ENCODE data around the gene ATG4B. TPM values are rescaled to one million over a fixed set of nuclear protein-coding genes. Genes with fewer than 3 reads are reported as not detected.

The ATG4B gene
- total and polyA plus RNA-seq, 10 donors: 31.1 to 114 (median 87.7) TPM

- H3K4me3 ChIP-seq: no peak overlapping the region
- no peak for DNase-seq
- H3K27ac ChIP-seq: no peak overlapping the region
- H3K36me3 ChIP-seq: peaks cover 0 to 70% (median 40%) of the 10 kb centered on the region in 6 donors
- H3K27me3 ChIP-seq (replicated peaks in 1 of 7): no peaks in the 10 kb centered on the region
- intact Hi-C loops (cut with DNase I; ENCODE audit: low total_unique reads): no loop called here
- H3K9me3 ChIP-seq: no peaks in the 10 kb centered on the region
- peaks cover 6 to 41% (median 23%) of the 10 kb centered on the region in 6 donors for H3K4me1 ChIP-seq
- 90 to 98% (median 96%) methylated on average over 6 of the region's 6 CpGs for WGBS, 5 donors
- TF ChIP-seq CTCF (IDR thresholded peaks at IDR 0.05 in 8 of 11, conservative IDR thresholded peaks at IDR 0.05 in 3 of 11): no peak
- TF ChIP-seq POLR2A (IDR thresholded peaks at IDR 0.05): no peak
- TF ChIP-seq POLR2AphosphoS5 (IDR thresholded peaks at IDR 0.05): no peak
These were observed 55.0 kb downstream of the ATG4B start for GRCh38 chr2:241692448-241692847.

GRCh38 chr2:241695651-241696050 lies 58.2 kb downstream of the ATG4B start:
- Histone ChIP-seq H3K27me3 (replicated peaks in 1 of 7) (no peaks in the 10 kb centered on the region), H3K4me3 (no peak overlapping the region), H3K4me1 (peaks cover 0 to 15% (median 3%) of the 10 kb centered on the region in 6 donors), H3K36me3 (peaks cover 0 to 55% (median 32%) of the 10 kb centered on the region in 6 donors), H3K27ac (no peak overlapping the region), H3K9me3 (no peaks in the 10 kb centered on the region)
- 93 to 98% (median 95%) methylated on average over 4 of the region's 4 CpGs for WGBS, 5 donors
- TF ChIP-seq POLR2AphosphoS5 (IDR thresholded peaks at IDR 0.05): no peak
- TF ChIP-seq POLR2A (IDR thresholded peaks at IDR 0.05): no peak
- no peak for TF ChIP-seq CTCF (IDR thresholded peaks at IDR 0.05 in 8 of 11, conservative IDR thresholded peaks at IDR 0.05 in 3 of 11)
- DNase-seq: no peak
- intact Hi-C loops (cut with DNase I; ENCODE audit: low total_unique reads): no loop called here

- 1 to 3% (median 1%) methylated on average over 15 to 17 of the region's 17 CpGs for WGBS, 5 donors
- Histone ChIP-seq H3K4me3 (peak overlapping the region; percentile 79 to 97 (median 94)), H3K27ac (peak overlapping the region; percentile 79 to 97 (median 94)), H3K4me1 (peaks cover 6 to 31% (median 23%) of the 10 kb centered on the region in 6 donors), H3K36me3 (peaks cover 3 to 21% (median 10%) of the 10 kb centered on the region in 6 donors), H3K27me3 (replicated peaks in 1 of 7) (no peaks in the 10 kb centered on the region), H3K9me3 (peaks cover 0 to 2% (median under 1%) of the 10 kb centered on the region in 8 donors)
- DNase-seq: no peak
- TF ChIP-seq POLR2A (IDR thresholded peaks at IDR 0.05) (no peak), POLR2AphosphoS5 (IDR thresholded peaks at IDR 0.05) (peak in 1 of 3 donors; percentile 63), CTCF (IDR thresholded peaks at IDR 0.05 in 8 of 11, conservative IDR thresholded peaks at IDR 0.05 in 3 of 11) (peak in 8 of 11 experiments; percentile 32 to 65 (median 56))
- intact Hi-C loops (cut with DNase I; ENCODE audit: low total_unique reads): no loop called here
These were observed 63.6 kb downstream of the ATG4B start for GRCh38 chr2:241701149-241701398.

- H3K27me3 ChIP-seq (replicated peaks in 1 of 7): no peaks in the 10 kb centered on the region
- H3K36me3 ChIP-seq: peaks cover 3 to 25% (median 15%) of the 10 kb centered on the region in 6 donors
- H3K4me3 ChIP-seq: peak within 1 kb of the TSS; percentile 89 to 97 (median 94)
- WGBS, 5 donors: 0 to 3% (median 0%) methylated on average over 8 to 96 of the region's 96 CpGs
- intact Hi-C loops (cut with DNase I; ENCODE audit: low total_unique reads): no loop called here
- H3K4me1 ChIP-seq: peaks cover 6 to 31% (median 23%) of the 10 kb centered on the region in 6 donors
- peak within 1 kb of the TSS; percentile 79 to 97 (median 94) for H3K27ac ChIP-seq
- H3K9me3 ChIP-seq: peaks cover 0 to 7% (median 5%) of the 10 kb centered on the region in 8 donors
- DNase-seq: peak; percentile 98
- TF ChIP-seq CTCF (IDR thresholded peaks at IDR 0.05 in 8 of 11, conservative IDR thresholded peaks at IDR 0.05 in 3 of 11) (peak in 3 of 11 experiments; percentile 4 to 73 (median 61)), POLR2AphosphoS5 (IDR thresholded peaks at IDR 0.05) (peak; percentile 78 to 89 (median 86)), POLR2A (IDR thresholded peaks at IDR 0.05) (peak in 2 of 3 donors; percentile 21 to 22)
These were observed 64.1 kb downstream of the ATG4B start, which contains the start of gene ING5 for GRCh38 chr2:241701399-241702154. TSS of gene ING5 (plus strand) at chr2:241702039. CDS start at chr2:241702066, 27 bp downstream.
